GM23338 (cell line): ENCODE data around the gene FAM13A. TPM values are rescaled to one million over a fixed set of nuclear protein-coding genes. Genes with fewer than 3 reads are reported as not detected.
A peak's percentile ranks its signal among the peaks of the same experiment; 100 is the strongest.

Experiments used
- ATAC-seq: fragments of 200-7000 bp; cut with Tn5 transposase; 3 replicates; pipeline ENCODE4 v1.9.1; 2020
- DNase-seq: peaks from one replicate; pipeline ENCODE4 v3.0.0-alpha.2; 2015; ENCODE audit warnings: low spot score
- H2AFZ ChIP-seq: fragments of 200-600 bp; sonication (generic); 2 replicates; pipeline ENCODE4 v1.8.0; 2016; ENCODE audit warnings: antibody characterized with exemption, mild to moderate bottlenecking, moderate library complexity
- H3F3A ChIP-seq: fragments of 200-600 bp; sonication (generic); replicated peaks from 2 replicates; pipeline ENCODE4 v1.8.0; 2017; ENCODE audit warnings: antibody characterized with exemption, mixed run types, low read depth
- H3K27ac ChIP-seq: fragments of 200-600 bp; sonication (generic); 2 replicates; pipeline ENCODE4 v1.6.1; 2016; ENCODE audit warnings: low read depth
- H3K27me3 ChIP-seq: fragments of 200-600 bp; sonication (generic); 2 replicates; pipeline ENCODE4 v1.8.0; 2016; ENCODE audit warnings: mild to moderate bottlenecking, mixed run types, moderate library complexity; ENCODE audit not compliant: insufficient read depth
- H3K36me3 ChIP-seq: fragments of 200-600 bp; sonication (generic); 2 replicates; pipeline ENCODE4 v1.8.0; 2016; ENCODE audit warnings: mild to moderate bottlenecking; ENCODE audit not compliant: insufficient read depth
- H3K4me1 ChIP-seq: fragments of 200-600 bp; sonication (generic); 2 replicates; pipeline ENCODE4 v1.8.0; 2016; ENCODE audit warnings: mild to moderate bottlenecking, moderate library complexity; ENCODE audit not compliant: insufficient read depth
- H3K4me2 ChIP-seq: fragments of 200-600 bp; sonication (generic); 2 replicates; pipeline ENCODE4 v1.7.1; 2017; ENCODE audit warnings: mixed run types
- H3K4me3 ChIP-seq: fragments of 200-600 bp; sonication (generic); 2 replicates; pipeline ENCODE4 v1.6.1; 2016; ENCODE audit warnings: mixed run types
- H3K79me2 ChIP-seq: fragments of 200-600 bp; sonication (generic); replicated peaks from 2 replicates; pipeline ENCODE4 v1.8.0; 2017; ENCODE audit warnings: mild to moderate bottlenecking; ENCODE audit not compliant: insufficient read depth
- H3K9me2 ChIP-seq: fragments of 200-600 bp; sonication (generic); 2 replicates; pipeline ENCODE4 v1.8.0; 2017; ENCODE audit not compliant: insufficient read depth
- H4K20me1 ChIP-seq: fragments of 200-600 bp; sonication (generic); replicated peaks from 2 replicates; pipeline ENCODE4 v1.8.0; 2017; ENCODE audit warnings: mild to moderate bottlenecking; ENCODE audit not compliant: insufficient read depth
- H3K27ac Mint-ChIP-seq: 2 replicates; pipeline ENCODE4 v1.8.0; 2020; ENCODE audit warnings: inconsistent platforms, mild to moderate bottlenecking, moderate library complexity, mixed read lengths
- H3K27me3 Mint-ChIP-seq: 3 replicates; pipeline ENCODE4 v1.8.0; 2022; ENCODE audit warnings: low read depth, mild to moderate bottlenecking, moderate library complexity, mixed read lengths, inconsistent platforms; ENCODE audit not compliant: insufficient read depth, poor library complexity
- H3K36me3 Mint-ChIP-seq: 3 replicates; pipeline ENCODE4 v1.8.0; 2021; ENCODE audit warnings: low read depth, mild to moderate bottlenecking, inconsistent platforms, moderate library complexity, mixed read lengths
- H3K4me1 Mint-ChIP-seq: 3 replicates; pipeline ENCODE4 v1.8.0; 2020; ENCODE audit warnings: mild to moderate bottlenecking, inconsistent platforms, mixed read lengths
- H3K4me3 Mint-ChIP-seq: 3 replicates; pipeline ENCODE4 v1.8.0; 2021; ENCODE audit warnings: moderate library complexity, mild to moderate bottlenecking, inconsistent platforms, mixed read lengths
- H3K9me3 Mint-ChIP-seq: 3 replicates; pipeline ENCODE4 v1.8.0; 2020; ENCODE audit warnings: moderate library complexity, mild to moderate bottlenecking, inconsistent platforms, mixed read lengths
- CREB1 ChIP-seq: fragments of 250-450 bp; sonication (Bioruptor Pico); IDR thresholded peaks from 2 replicates; pipeline ENCODE4 v1.5.0; 2020; ENCODE audit warnings: low read depth, mild to moderate bottlenecking, moderate library complexity
- CTCF ChIP-seq, 2 experiments: fragments of 200-600 bp in 1 of 2; sonication (generic) in 1 of 2; conservative IDR thresholded peaks; 2 replicates each; pipeline versions ENCODE4 v1.5.1 to v1.6.1; 2016 to 2017; ENCODE audit warnings: antibody characterized with exemption in 2 of 2, low read depth in 2 of 2, mild to moderate bottlenecking in 2 of 2, moderate library complexity in 1 of 2
- EZH2 ChIP-seq: fragments of 200-600 bp; sonication (generic); IDR thresholded peaks from one replicate; pipeline ENCODE4 v1.8.0; 2017; ENCODE audit warnings: antibody characterized with exemption, mild to moderate bottlenecking, low read depth; ENCODE audit not compliant: unreplicated experiment
- EZH2phosphoT487 ChIP-seq: fragments of 200-600 bp; sonication (generic); IDR thresholded peaks from one replicate; pipeline ENCODE4 v1.8.1; 2018; ENCODE audit warnings: antibody characterized with exemption; ENCODE audit not compliant: unreplicated experiment
- JUNB ChIP-seq: IDR thresholded peaks from one replicate; pipeline ENCODE4 v1.6.1; 2016; ENCODE audit warnings: antibody characterized with exemption; ENCODE audit not compliant: unreplicated experiment
- NANOG ChIP-seq: IDR thresholded peaks from 2 replicates; pipeline ENCODE4 v1.6.1; 2016; ENCODE audit warnings: antibody characterized with exemption, borderline replicate concordance
- POLR2AphosphoS5 ChIP-seq: IDR thresholded peaks from 2 replicates; pipeline ENCODE4 v1.6.1; 2016; ENCODE audit warnings: antibody characterized with exemption, low read depth
- REST ChIP-seq: IDR thresholded peaks from one replicate; pipeline ENCODE4 v1.6.1; 2018; ENCODE audit warnings: antibody characterized with exemption; ENCODE audit not compliant: unreplicated experiment
- STAT1 ChIP-seq: IDR thresholded peaks from one replicate; pipeline ENCODE4 v1.6.1; 2016; ENCODE audit warnings: antibody characterized with exemption; ENCODE audit not compliant: unreplicated experiment
- ZNF114 ChIP-seq: fragments of 250-450 bp; sonication (Bioruptor Pico); IDR thresholded peaks from 2 replicates; pipeline ENCODE4 v1.5.0; 2020; ENCODE audit warnings: mild to moderate bottlenecking, moderate library complexity
- ZNF331 ChIP-seq: fragments of 250-450 bp; sonication (Bioruptor Pico); IDR thresholded peaks from 2 replicates; pipeline ENCODE4 v1.5.0; 2020; ENCODE audit warnings: low read depth, mild to moderate bottlenecking, moderate library complexity
- polyA plus RNA-seq: library from polyadenylated mRNA; unstranded; fragments of >200 nt; fragmentation: Nextera tagmentation; extraction: Ambion mirVana; gene quantifications from 2 replicates; pipeline ENCODE4 v1.2.1, GENCODE V29; 2016
- total RNA-seq: library from RNA; depleted of rRNA; stranded (reverse); fragments of >200 nt; shearing (Covaris generic); gene quantifications from 2 replicates; pipeline ENCODE4 v1.2.3, GENCODE V29; 2014

Gene FAM13A
- total and polyA plus RNA-seq, 2 experiments from 2014 or later = 13.9 to 28.4 TPM

- TF ChIP-seq STAT1 (no peak), NANOG (no peak), CTCF (conservative IDR thresholded peaks at IDR 0.05; ENCODE audit: low read depth in 2 of 2) (no peak), EZH2 (no peak), POLR2AphosphoS5 (no peak), ZNF331 (CRISPR knock-in tag) (no peak), JUNB (no peak), CREB1 (CRISPR knock-in tag) (no peak)
- Histone ChIP-seq H3K4me2 (no peak overlapping the region), H3K4me3 (no peak overlapping the region), H4K20me1 (no peaks in the 10 kb centered on the region), H3K27me3 (no peaks in the 10 kb centered on the region), H3K36me3 (peaks cover 6% of the 10 kb centered on the region; the same call in 1 of the 2 replicates), H2AFZ (no peak overlapping the region), H3K4me1 (0 out of 2 replicates have a peak, but pooled peaks cover 3% of the 10 kb centered on the region), H3K27ac (no peak overlapping the region), H3K79me2 (no peaks in the 10 kb centered on the region), H3F3A (no peaks in the 10 kb centered on the region), H3K9me2 (no peaks in the 10 kb centered on the region)
- ATAC-seq = peak; percentile 42; the same call in 2 of the 3 replicates
- Mint-ChIP-seq H3K4me3 (no peak overlapping the region), H3K36me3 (peaks cover 17% of the 10 kb centered on the region), H3K4me1 (peaks cover 7% of the 10 kb centered on the region), H3K9me3 (no peaks in the 10 kb centered on the region), H3K27me3 (peaks cover 2% of the 10 kb centered on the region), H3K27ac (peak overlapping the region; percentile 15; the same call in 1 of the 2 replicates)
- no peak for DNase-seq
Measured at GRCh38 chr4:88752754-88753153, 304.2 kb downstream of the FAM13A start.

GRCh38 chr4:88752076-88752463 lies 304.9 kb downstream of the FAM13A start:
- H3K36me3 Mint-ChIP-seq = peaks cover 18% of the 10 kb centered on the region
- Histone ChIP-seq H3K79me2 (no peaks in the 10 kb centered on the region), H3K36me3 (peaks cover 6% of the 10 kb centered on the region; the same call in 1 of the 2 replicates), H3F3A (no peaks in the 10 kb centered on the region), H3K4me1 (0 out of 2 replicates have a peak, but pooled peaks cover under 1% of the 10 kb centered on the region), H4K20me1 (no peaks in the 10 kb centered on the region), H3K27ac (no peak overlapping the region), H3K4me3 (no peak overlapping the region), H2AFZ (no peak overlapping the region), H3K4me2 (no peak overlapping the region), H3K27me3 (no peaks in the 10 kb centered on the region), H3K9me2 (no peaks in the 10 kb centered on the region)
- peaks cover 2% of the 10 kb centered on the region for H3K27me3 Mint-ChIP-seq
- no peaks in the 10 kb centered on the region for H3K9me3 Mint-ChIP-seq
- no peak for DNase-seq
- peaks cover 6% of the 10 kb centered on the region for H3K4me1 Mint-ChIP-seq
- no peak overlapping the region for H3K4me3 Mint-ChIP-seq
- H3K27ac Mint-ChIP-seq = no peak overlapping the region
- ATAC-seq = no peak
- no peak for TF ChIP-seq JUNB
- TF ChIP-seq CTCF (conservative IDR thresholded peaks at IDR 0.05; ENCODE audit: low read depth in 2 of 2) = no peak
- no peak for TF ChIP-seq POLR2AphosphoS5
- TF ChIP-seq ZNF114 (CRISPR knock-in tag) = no peak
- TF ChIP-seq CREB1 (CRISPR knock-in tag) = no peak
- TF ChIP-seq EZH2phosphoT487 = no peak
- no peak for TF ChIP-seq REST
- TF ChIP-seq EZH2 = no peak
